ENCODE measurements around the gene AFP.

Gene AFP

GRCh38 chr4:73405138-73405537 is 30.9 kb upstream of the AFP start:
- Histone ChIP-seq H3K79me2 (ENCODE audit: control insufficient read depth, insufficient read depth, low read length, unreplicated experiment) (no peaks in the 10 kb centered on the region), H3K4me3 (ENCODE audit: low read depth, low read length) (no peak overlapping the region), H2AFZ (ENCODE audit: low read length, unreplicated experiment) (no peak overlapping the region), H3K36me3 (ENCODE audit: insufficient read depth, low read length) (no peaks in the 10 kb centered on the region), H3K27ac (ENCODE audit: low read depth, low read length) (no peak overlapping the region), H3K4me1 (ENCODE audit: control insufficient read depth, insufficient read depth, low read length, unreplicated experiment) (no peaks in the 10 kb centered on the region), H3K27me3 (ENCODE audit: insufficient read depth, low read length) (peaks cover 3% of the 10 kb centered on the region; the same call in 1 of the 2 replicates)

- no peaks in the 10 kb centered on the region for H3K79me2 ChIP-seq (ENCODE audit: control insufficient read depth, insufficient read depth, low read length, unreplicated experiment)
- no peak overlapping the region for H2AFZ ChIP-seq (ENCODE audit: low read length, unreplicated experiment)
- H3K27ac ChIP-seq (ENCODE audit: low read depth, low read length), result no peak overlapping the region
- no peaks in the 10 kb centered on the region for H3K4me1 ChIP-seq (ENCODE audit: control insufficient read depth, insufficient read depth, low read length, unreplicated experiment)
- H3K4me3 ChIP-seq (ENCODE audit: low read depth, low read length), result no peak overlapping the region
- H3K27me3 ChIP-seq (ENCODE audit: insufficient read depth, low read length), result peaks cover 10% of the 10 kb centered on the region; the same call in 1 of the 2 replicates
- no peaks in the 10 kb centered on the region for H3K36me3 ChIP-seq (ENCODE audit: insufficient read depth, low read length)
Measured at GRCh38 chr4:73406548-73406875, 29.5 kb upstream of the AFP start.

GRCh38 chr4:73407227-73407673 is 28.8 kb upstream of the AFP start:
- H3K4me3 ChIP-seq (ENCODE audit: low read depth, low read length), result no peak overlapping the region
- no peaks in the 10 kb centered on the region for H3K79me2 ChIP-seq (ENCODE audit: control insufficient read depth, insufficient read depth, low read length, unreplicated experiment)
- H2AFZ ChIP-seq (ENCODE audit: low read length, unreplicated experiment), result no peak overlapping the region
- no peaks in the 10 kb centered on the region for H3K4me1 ChIP-seq (ENCODE audit: control insufficient read depth, insufficient read depth, low read length, unreplicated experiment)
- H3K27ac ChIP-seq (ENCODE audit: low read depth, low read length), result no peak overlapping the region
- H3K36me3 ChIP-seq (ENCODE audit: insufficient read depth, low read length), result no peaks in the 10 kb centered on the region
- peaks cover 13% of the 10 kb centered on the region; the same call in 1 of the 2 replicates for H3K27me3 ChIP-seq (ENCODE audit: insufficient read depth, low read length)

DNA sequence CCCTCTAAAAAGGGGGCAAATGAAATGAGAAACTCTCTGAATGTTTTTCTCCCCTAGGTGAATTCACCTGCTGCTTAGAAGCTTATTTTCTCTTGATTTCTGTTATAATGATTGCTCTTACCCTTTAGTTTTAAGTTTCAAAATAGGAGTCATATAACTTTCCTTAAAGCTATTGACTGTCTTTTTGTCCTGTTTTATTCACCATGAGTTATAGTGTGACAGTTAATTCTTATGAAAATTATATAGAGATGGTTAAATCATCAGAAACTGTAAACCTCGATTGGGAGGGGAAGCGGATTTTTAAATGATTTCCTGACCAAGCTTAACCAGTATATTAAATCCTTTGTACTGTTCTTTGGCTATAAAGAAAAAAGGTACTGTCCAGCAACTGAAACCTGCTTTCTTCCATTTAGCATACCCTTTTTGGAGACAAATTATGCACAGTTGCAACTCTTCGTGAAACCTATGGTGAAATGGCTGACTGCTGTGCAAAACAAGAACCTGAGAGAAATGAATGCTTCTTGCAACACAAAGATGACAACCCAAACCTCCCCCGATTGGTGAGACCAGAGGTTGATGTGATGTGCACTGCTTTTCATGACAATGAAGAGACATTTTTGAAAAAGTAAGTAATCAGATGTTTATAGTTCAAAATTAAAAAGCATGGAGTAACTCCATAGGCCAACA is 27.7 kb upstream of the AFP start:
- no peak overlapping the region for H3K4me3 ChIP-seq (ENCODE audit: low read depth, low read length)
- no peaks in the 10 kb centered on the region for H3K79me2 ChIP-seq (ENCODE audit: control insufficient read depth, insufficient read depth, low read length, unreplicated experiment)
- H3K27ac ChIP-seq (ENCODE audit: low read depth, low read length), result no peak overlapping the region
- no peaks in the 10 kb centered on the region for H3K36me3 ChIP-seq (ENCODE audit: insufficient read depth, low read length)
- peaks cover 13% of the 10 kb centered on the region; the same call in 1 of the 2 replicates for H3K27me3 ChIP-seq (ENCODE audit: insufficient read depth, low read length)
- H3K4me1 ChIP-seq (ENCODE audit: control insufficient read depth, insufficient read depth, low read length, unreplicated experiment), result no peaks in the 10 kb centered on the region
- H2AFZ ChIP-seq (ENCODE audit: low read length, unreplicated experiment), result no peak overlapping the region

DNA sequence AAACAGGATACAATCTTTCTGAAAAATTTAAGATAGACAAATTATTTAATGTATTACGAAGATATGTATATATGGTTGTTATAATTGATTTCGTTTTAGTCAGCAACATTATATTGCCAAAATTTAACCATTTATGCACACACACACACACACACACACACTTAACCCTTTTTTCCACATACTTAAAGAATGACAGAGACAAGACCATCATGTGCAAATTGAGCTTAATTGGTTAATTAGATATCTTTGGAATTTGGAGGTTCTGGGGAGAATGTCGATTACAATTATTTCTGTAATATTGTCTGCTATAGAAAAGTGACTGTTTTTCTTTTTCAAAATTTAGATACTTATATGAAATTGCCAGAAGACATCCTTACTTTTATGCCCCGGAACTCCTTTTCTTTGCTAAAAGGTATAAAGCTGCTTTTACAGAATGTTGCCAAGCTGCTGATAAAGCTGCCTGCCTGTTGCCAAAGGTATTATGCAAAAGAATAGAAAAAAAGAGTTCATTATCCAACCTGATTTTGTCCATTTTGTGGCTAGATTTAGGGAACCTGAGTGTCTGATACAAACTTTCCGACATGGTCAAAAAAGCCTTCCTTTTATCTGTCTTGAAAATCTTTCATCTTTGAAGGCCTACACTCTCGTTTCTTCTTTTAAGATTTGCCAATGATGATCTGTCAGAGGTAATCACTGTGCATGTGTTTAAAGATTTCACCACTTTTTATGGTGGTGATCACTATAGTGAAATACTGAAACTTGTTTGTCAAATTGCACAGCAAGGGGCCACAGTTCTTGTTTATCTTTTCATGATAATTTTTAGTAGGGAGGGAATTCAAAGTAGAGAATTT is 26.8 kb upstream of the AFP start:
- Histone ChIP-seq H3K4me1 (ENCODE audit: control insufficient read depth, insufficient read depth, low read length, unreplicated experiment) (no peaks in the 10 kb centered on the region), H3K36me3 (ENCODE audit: insufficient read depth, low read length) (no peaks in the 10 kb centered on the region), H2AFZ (ENCODE audit: low read length, unreplicated experiment) (no peak overlapping the region), H3K79me2 (ENCODE audit: control insufficient read depth, insufficient read depth, low read length, unreplicated experiment) (no peaks in the 10 kb centered on the region), H3K27ac (ENCODE audit: low read depth, low read length) (no peak overlapping the region), H3K27me3 (ENCODE audit: insufficient read depth, low read length) (peaks cover 20% of the 10 kb centered on the region; the same call in 1 of the 2 replicates), H3K4me3 (ENCODE audit: low read depth, low read length) (no peak overlapping the region)

DNA sequence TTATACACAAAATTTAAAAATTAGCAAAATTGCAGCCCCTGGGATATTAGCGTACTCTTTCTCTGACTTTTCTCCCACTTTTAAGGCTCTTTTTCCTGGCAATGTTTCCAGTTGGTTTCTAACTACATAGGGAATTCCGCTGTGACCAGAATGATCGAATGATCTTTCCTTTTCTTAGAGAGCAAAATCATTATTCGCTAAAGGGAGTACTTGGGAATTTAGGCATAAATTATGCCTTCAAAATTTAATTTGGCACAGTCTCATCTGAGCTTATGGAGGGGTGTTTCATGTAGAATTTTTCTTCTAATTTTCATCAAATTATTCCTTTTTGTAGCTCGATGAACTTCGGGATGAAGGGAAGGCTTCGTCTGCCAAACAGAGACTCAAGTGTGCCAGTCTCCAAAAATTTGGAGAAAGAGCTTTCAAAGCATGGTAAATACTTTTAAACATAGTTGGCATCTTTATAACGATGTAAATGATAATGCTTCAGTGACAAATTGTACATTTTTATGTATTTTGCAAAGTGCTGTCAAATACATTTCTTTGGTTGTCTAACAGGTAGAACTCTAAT is 26.0 kb upstream of the AFP start:
- Histone ChIP-seq H3K4me1 (ENCODE audit: control insufficient read depth, insufficient read depth, low read length, unreplicated experiment) (no peaks in the 10 kb centered on the region), H3K4me3 (ENCODE audit: low read depth, low read length) (no peak overlapping the region), H3K27ac (ENCODE audit: low read depth, low read length) (no peak overlapping the region), H2AFZ (ENCODE audit: low read length, unreplicated experiment) (no peak overlapping the region), H3K79me2 (ENCODE audit: control insufficient read depth, insufficient read depth, low read length, unreplicated experiment) (no peaks in the 10 kb centered on the region), H3K27me3 (ENCODE audit: insufficient read depth, low read length) (peaks cover 20% of the 10 kb centered on the region; the same call in 1 of the 2 replicates), H3K36me3 (ENCODE audit: insufficient read depth, low read length) (no peaks in the 10 kb centered on the region)

DNA sequence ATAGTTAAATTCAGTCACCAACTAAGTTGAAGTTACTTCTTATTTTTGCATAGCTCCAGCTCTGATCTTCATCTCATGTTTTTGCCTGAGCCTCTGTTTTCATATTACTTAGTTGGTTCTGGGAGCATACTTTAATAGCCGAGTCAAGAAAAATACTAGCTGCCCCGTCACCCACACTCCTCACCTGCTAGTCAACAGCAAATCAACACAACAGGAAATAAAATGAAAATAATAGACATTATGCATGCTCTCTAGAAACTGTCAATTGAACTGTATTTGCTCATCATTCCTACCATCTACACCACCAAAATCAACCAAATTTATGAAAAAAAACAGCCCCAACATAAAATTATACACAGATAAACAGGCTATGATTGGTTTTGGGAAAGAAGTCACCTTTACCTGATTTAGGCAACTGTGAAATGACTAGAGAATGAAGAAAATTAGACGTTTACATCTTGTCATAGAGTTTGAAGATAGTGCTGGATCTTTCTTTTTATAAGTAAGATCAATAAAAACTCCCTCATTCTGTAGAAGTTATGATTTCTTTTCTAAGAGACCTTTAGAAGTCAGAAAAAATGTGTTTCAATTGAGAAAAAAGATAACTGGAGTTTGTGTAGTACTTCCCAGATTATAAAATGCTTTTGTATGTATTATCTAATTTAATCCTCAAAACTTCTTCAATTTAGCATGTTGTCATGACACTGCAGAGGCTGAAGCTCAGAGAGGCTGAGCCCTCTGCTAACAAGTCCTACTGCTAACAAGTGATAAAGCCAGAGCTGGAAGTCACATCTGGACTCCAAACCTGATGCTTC is 24.9 kb upstream of the AFP start:
- Histone ChIP-seq H2AFZ (ENCODE audit: low read length, unreplicated experiment) (no peak overlapping the region), H3K79me2 (ENCODE audit: control insufficient read depth, insufficient read depth, low read length, unreplicated experiment) (no peaks in the 10 kb centered on the region), H3K27me3 (ENCODE audit: insufficient read depth, low read length) (peaks cover 28% of the 10 kb centered on the region; the same call in 1 of the 2 replicates), H3K4me1 (ENCODE audit: control insufficient read depth, insufficient read depth, low read length, unreplicated experiment) (no peaks in the 10 kb centered on the region), H3K4me3 (ENCODE audit: low read depth, low read length) (no peak overlapping the region), H3K27ac (ENCODE audit: low read depth, low read length) (no peak overlapping the region), H3K36me3 (ENCODE audit: insufficient read depth, low read length) (no peaks in the 10 kb centered on the region)

DNA sequence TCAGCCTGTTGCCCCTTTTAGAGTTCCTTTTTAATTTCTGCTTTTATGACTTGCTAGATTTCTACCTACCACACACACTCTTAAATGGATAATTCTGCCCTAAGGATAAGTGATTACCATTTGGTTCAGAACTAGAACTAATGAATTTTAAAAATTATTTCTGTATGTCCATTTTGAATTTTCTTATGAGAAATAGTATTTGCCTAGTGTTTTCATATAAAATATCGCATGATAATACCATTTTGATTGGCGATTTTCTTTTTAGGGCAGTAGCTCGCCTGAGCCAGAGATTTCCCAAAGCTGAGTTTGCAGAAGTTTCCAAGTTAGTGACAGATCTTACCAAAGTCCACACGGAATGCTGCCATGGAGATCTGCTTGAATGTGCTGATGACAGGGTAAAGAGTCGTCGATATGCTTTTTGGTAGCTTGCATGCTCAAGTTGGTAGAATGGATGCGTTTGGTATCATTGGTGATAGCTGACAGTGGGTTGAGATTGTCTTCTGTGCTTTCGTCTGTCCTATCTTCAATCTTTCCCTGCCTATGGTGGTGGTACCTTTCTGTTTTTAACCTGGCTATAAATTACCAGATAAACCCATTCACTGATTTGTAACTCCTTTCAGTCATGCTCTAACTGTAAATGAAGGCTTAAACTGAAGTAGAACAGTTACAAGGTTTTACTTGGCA is 24.1 kb upstream of the AFP start:
- no peaks in the 10 kb centered on the region for H3K4me1 ChIP-seq (ENCODE audit: control insufficient read depth, insufficient read depth, low read length, unreplicated experiment)
- no peaks in the 10 kb centered on the region for H3K36me3 ChIP-seq (ENCODE audit: insufficient read depth, low read length)
- H3K4me3 ChIP-seq (ENCODE audit: low read depth, low read length), result no peak overlapping the region
- no peak overlapping the region for H3K27ac ChIP-seq (ENCODE audit: low read depth, low read length)
- no peak overlapping the region for H2AFZ ChIP-seq (ENCODE audit: low read length, unreplicated experiment)
- no peaks in the 10 kb centered on the region for H3K79me2 ChIP-seq (ENCODE audit: control insufficient read depth, insufficient read depth, low read length, unreplicated experiment)
- H3K27me3 ChIP-seq (ENCODE audit: insufficient read depth, low read length), result peaks cover 28% of the 10 kb centered on the region; the same call in 1 of the 2 replicates

GRCh38 chr4:73413294-73413755 is 22.7 kb upstream of the AFP start:
- no peaks in the 10 kb centered on the region for H3K36me3 ChIP-seq (ENCODE audit: insufficient read depth, low read length)
- no peak overlapping the region for H3K4me3 ChIP-seq (ENCODE audit: low read depth, low read length)
- H3K79me2 ChIP-seq (ENCODE audit: control insufficient read depth, insufficient read depth, low read length, unreplicated experiment), result no peaks in the 10 kb centered on the region
- no peak overlapping the region for H2AFZ ChIP-seq (ENCODE audit: low read length, unreplicated experiment)
- H3K27ac ChIP-seq (ENCODE audit: low read depth, low read length), result no peak overlapping the region
- no peaks in the 10 kb centered on the region for H3K4me1 ChIP-seq (ENCODE audit: control insufficient read depth, insufficient read depth, low read length, unreplicated experiment)
- H3K27me3 ChIP-seq (ENCODE audit: insufficient read depth, low read length), result peaks cover 32% of the 10 kb centered on the region; the same call in 1 of the 2 replicates

DNA sequence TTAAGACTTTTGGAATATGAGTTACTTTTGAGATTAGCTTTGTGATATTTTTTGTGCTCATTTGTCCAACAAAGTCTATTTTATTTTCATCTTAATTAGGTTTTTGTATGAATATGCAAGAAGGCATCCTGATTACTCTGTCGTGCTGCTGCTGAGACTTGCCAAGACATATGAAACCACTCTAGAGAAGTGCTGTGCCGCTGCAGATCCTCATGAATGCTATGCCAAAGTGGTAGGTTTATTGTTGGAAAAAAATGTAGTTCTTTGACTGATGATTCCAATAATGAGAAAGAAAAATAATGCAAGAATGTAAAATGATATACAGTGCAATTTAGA is 21.1 kb upstream of the AFP start:
- no peaks in the 10 kb centered on the region for H3K4me1 ChIP-seq (ENCODE audit: control insufficient read depth, insufficient read depth, low read length, unreplicated experiment)
- H3K36me3 ChIP-seq (ENCODE audit: insufficient read depth, low read length), result no peaks in the 10 kb centered on the region
- H2AFZ ChIP-seq (ENCODE audit: low read length, unreplicated experiment), result no peak overlapping the region
- H3K4me3 ChIP-seq (ENCODE audit: low read depth, low read length), result no peak overlapping the region
- peaks cover 36% of the 10 kb centered on the region; the same call in 1 of the 2 replicates for H3K27me3 ChIP-seq (ENCODE audit: insufficient read depth, low read length)
- no peak overlapping the region for H3K27ac ChIP-seq (ENCODE audit: low read depth, low read length)
- H3K79me2 ChIP-seq (ENCODE audit: control insufficient read depth, insufficient read depth, low read length, unreplicated experiment), result no peaks in the 10 kb centered on the region

All from ACC112 (cell line).